HCT116 (cell line): ENCODE data around the gene NUF2. TPM values are rescaled to one million over a fixed set of nuclear protein-coding genes. Genes with fewer than 3 reads are reported as not detected.
"Not testable (repeated sequence)": the region's sequence is repeated elsewhere in the genome, so short reads cannot be mapped to it uniquely, and the experiment has no call there.

Experiments
- ATAC-seq: fragments of 200-7000 bp; cut with Tn5 transposase; 2 replicates; pipeline ENCODE4 v1.9.1; 2020; ENCODE audit warnings: mild to moderate bottlenecking, moderate library complexity
- BruUV-seq: library from RNA; stranded (reverse); fragments of 400-500 nt; replicated peaks from 2 replicates; lab custom pipeline; 2021; lab: Mats Ljungman, UMichigan
- CTCF ChIA-PET: fragments of 300-600 bp; sonication (Branson Sonifier 250); formaldehyde crosslinking; loops from one replicate; lab custom pipeline; 2021; ENCODE audit warnings: antibody characterized with exemption; lab: Charles Lee
- POLR2A ChIA-PET: fragments of 300-600, 350-600 bp; sonication (Branson Sonifier 250); formaldehyde crosslinking; loops from one replicate; lab custom pipeline; 2021; ENCODE audit warnings: antibody characterized with exemption; lab: Charles Lee
- RAD21 ChIA-PET, 2 experiments: fragments of 300-600 bp; sonication (Branson Sonifier 250); formaldehyde crosslinking; loops; one replicate each; lab custom pipeline; 2023; ENCODE audit warnings: low total read pairs in 2 of 2; ENCODE audit not compliant: uncharacterized antibody in 2 of 2, unreplicated experiment in 2 of 2, low non-redundant PET in 1 of 2; lab: Charles Lee
- DNase-seq: peaks from one replicate; pipeline ENCODE4 v3.0.0-alpha.2; 2010; ENCODE audit warnings: low read depth, low spot score
- H2AFZ ChIP-seq: fragments of 200-600 bp; shearing (Covaris generic), sonication (generic); 2 replicates; pipeline ENCODE4 v1.6.1; 2017; ENCODE audit warnings: low read depth, mixed run types, mixed read lengths, antibody characterized with exemption, low read length; ENCODE audit not compliant: poor library complexity, severe bottlenecking
- H3K27ac ChIP-seq: 2 replicates; pipeline ENCODE4 v1.5.1; 2012; ENCODE audit warnings: low read depth, low read length
- H3K27me3 ChIP-seq: fragments of 200-600 bp; sonication (generic); 2 replicates; pipeline ENCODE4 v1.6.1; 2016; ENCODE audit warnings: mixed run types, low read length, mixed read lengths; ENCODE audit not compliant: insufficient read depth
- H3K36me3 ChIP-seq, 2 experiments: fragments of 200-500 bp in 1 of 2; fragments of 200-600 bp in 1 of 2; sonication (Bioruptor generic) in 1 of 2; sonication (generic) in 1 of 2; 2 replicates each; pipeline versions ENCODE4 v1.5.1 to v1.6.1; 2014 to 2016; ENCODE audit warnings: low read length in 2 of 2, inconsistent platforms in 1 of 2, mixed read lengths in 1 of 2, mixed run types in 1 of 2; ENCODE audit not compliant: insufficient read depth in 2 of 2, control insufficient read depth in 1 of 2
- H3K4me1 ChIP-seq, 2 experiments: fragments of 200-600 bp in 1 of 2; sonication (generic) in 1 of 2; 2 replicates each; pipeline versions ENCODE4 v1.5.1 to v1.6.1; 2012 to 2017; ENCODE audit warnings: low read length in 2 of 2, inconsistent platforms in 1 of 2, mild to moderate bottlenecking in 1 of 2, mixed read lengths in 1 of 2, mixed run types in 1 of 2, moderate library complexity in 1 of 2; ENCODE audit not compliant: insufficient read depth in 2 of 2, control insufficient read depth in 1 of 2
- H3K4me2 ChIP-seq: fragments of 200-600 bp; sonication (generic); 2 replicates; pipeline ENCODE4 v1.6.1; 2017; ENCODE audit warnings: mixed run types, low read length, mixed read lengths
- H3K4me3 ChIP-seq, 2 experiments: fragments of 200-600 bp in 1 of 2; sonication (generic) in 1 of 2; replicated peaks in 1 of 2; 2 replicates each; pipeline ENCODE4 v1.5.1; 2011 to 2016; ENCODE audit warnings: low read length in 2 of 2, control low read depth in 1 of 2, low read depth in 1 of 2, mild to moderate bottlenecking in 1 of 2, mixed read lengths in 1 of 2, mixed run types in 1 of 2
- H3K79me2 ChIP-seq: fragments of 200-600 bp; sonication (generic); 2 replicates; pipeline ENCODE4 v1.6.1; 2017; ENCODE audit warnings: mild to moderate bottlenecking, mixed run types, low read length, moderate library complexity, mixed read lengths; ENCODE audit not compliant: insufficient read depth
- H3K9ac ChIP-seq: fragments of 200-600 bp; sonication (generic); 2 replicates; pipeline ENCODE4 v1.6.1; 2016; ENCODE audit warnings: low read length, mixed read lengths
- H3K9me2 ChIP-seq: fragments of 200-600 bp; sonication (generic), shearing (Covaris generic); 2 replicates; pipeline ENCODE4 v1.6.1; 2017; ENCODE audit warnings: mixed run types, mild to moderate bottlenecking, moderate library complexity; ENCODE audit not compliant: insufficient read depth
- H3K9me3 ChIP-seq, 2 experiments: fragments of 200-500 bp in 1 of 2; fragments of 200-600 bp in 1 of 2; sonication (Bioruptor generic) in 1 of 2; sonication (generic) in 1 of 2; 2 replicates each; pipeline ENCODE4 v1.6.1; 2014 to 2017; ENCODE audit warnings: low read length in 2 of 2, mixed read lengths in 2 of 2, inconsistent platforms in 1 of 2, low read depth in 1 of 2, mild to moderate bottlenecking in 1 of 2, mixed run types in 1 of 2, moderate library complexity in 1 of 2; ENCODE audit not compliant: control insufficient read depth in 1 of 2, insufficient read depth in 1 of 2
- H4K20me1 ChIP-seq: fragments of 200-600 bp; sonication (generic), shearing (Covaris generic); 2 replicates; pipeline ENCODE4 v1.6.1; 2017; ENCODE audit warnings: mixed run types, mild to moderate bottlenecking, moderate library complexity; ENCODE audit not compliant: insufficient read depth
- EGR1 ChIP-seq: IDR thresholded peaks from 2 replicates; pipeline ENCODE4 v1.6.1; 2012; ENCODE audit warnings: low read depth
- EZH2 ChIP-seq: fragments of 200-600 bp; sonication (generic); IDR thresholded peaks from 2 replicates; pipeline ENCODE4 v1.6.1; 2017; ENCODE audit warnings: antibody characterized with exemption, mixed run types
- FOSL1 ChIP-seq: IDR thresholded peaks from 2 replicates; pipeline ENCODE4 v1.6.1; 2012; ENCODE audit warnings: low read depth
- POLR2AphosphoS5 ChIP-seq: IDR thresholded peaks from 2 replicates; pipeline ENCODE4 v1.6.1; 2011; ENCODE audit warnings: mild to moderate bottlenecking, low read depth, low read length, moderate library complexity
- REST ChIP-seq: IDR thresholded peaks from 2 replicates; pipeline ENCODE4 v1.6.1; 2012; ENCODE audit warnings: low read depth
- SIN3A ChIP-seq: IDR thresholded peaks from 2 replicates; pipeline ENCODE4 v1.6.1; 2012; ENCODE audit warnings: low read depth
- SP1 ChIP-seq: IDR thresholded peaks from 2 replicates; pipeline ENCODE4 v1.6.1; 2012; ENCODE audit warnings: low read depth
- SRF ChIP-seq: IDR thresholded peaks from 2 replicates; pipeline ENCODE4 v1.6.1; 2012; ENCODE audit warnings: low read depth
- ZFX ChIP-seq: fragments of 450-650 bp; IDR thresholded peaks from 2 replicates; pipeline ENCODE4 v1.6.1; 2017
- ZNF274 ChIP-seq: fragments of 200-500 bp; sonication (Bioruptor generic); IDR thresholded peaks from 2 replicates; pipeline ENCODE4 v1.6.1; 2014; ENCODE audit warnings: mild to moderate bottlenecking, low read depth, low read length, inconsistent platforms
- intact Hi-C: fragments of 100-400 bp; cut with micrococcal nuclease; formaldehyde crosslinking; loops from 2 replicates; pipeline ENCODE4 v1.10.0; 2022
- total RNA-seq: library from RNA; stranded (reverse); gene quantifications from one replicate; pipeline ENCODE4 v1.2.1, GENCODE V29; 2021; ENCODE audit not compliant: unreplicated experiment
- TF ChIP-seq, protein P1 (sequence below): IDR thresholded peaks from 2 replicates; pipeline ENCODE4 v1.6.1; 2012

The NUF2 gene
- total RNA-seq, 1 experiment from 2014 or later = 37.6 TPM

- no peaks in the 10 kb centered on the region for H3K4me1 ChIP-seq
- H3K4me2 ChIP-seq = no peak overlapping the region
- H3K36me3 ChIP-seq = no peaks in the 10 kb centered on the region
- DNase-seq = no peak
- TF ChIP-seq FOSL1 = no peak
- TF ChIP-seq REST = no peak
- no peak for TF ChIP-seq SRF
- TF ChIP-seq ZNF274 = no peak
- TF ChIP-seq SP1 = no peak
- no peak for TF ChIP-seq ZFX
- TF ChIP-seq, protein P1, sequence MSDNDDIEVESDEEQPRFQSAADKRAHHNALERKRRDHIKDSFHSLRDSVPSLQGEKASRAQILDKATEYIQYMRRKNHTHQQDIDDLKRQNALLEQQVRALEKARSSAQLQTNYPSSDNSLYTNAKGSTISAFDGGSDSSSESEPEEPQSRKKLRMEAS = no peak
- TF ChIP-seq EGR1 = no peak
- no peak for TF ChIP-seq EZH2
- TF ChIP-seq POLR2AphosphoS5 = no peak
- no peak for TF ChIP-seq SIN3A
- TF ChIP-seq, all 23 proteins: peak for 0
- H3K27me3 ChIP-seq = no peaks in the 10 kb centered on the region
- ChIA-PET RAD21 (interaction anchor here in 1 of 2 experiments (0.6 kb wide), 1 partner anchor 428 kb away, joined by 4 read pairs; no protein-coding TSS in a partner anchor), POLR2A (no interaction called here), CTCF (no interaction called here)
- no peaks in the 10 kb centered on the region for H3K9me3 ChIP-seq
- no peak overlapping the region for H3K9ac ChIP-seq
- H3K79me2 ChIP-seq = no peaks in the 10 kb centered on the region
- no TSS peak for BruUV-seq
- H3K4me3 ChIP-seq = no peak overlapping the region
- no peak overlapping the region for H3K27ac ChIP-seq
- ATAC-seq = no peak
- H3K9me2 ChIP-seq = no peaks in the 10 kb centered on the region
- no peaks in the 10 kb centered on the region for H4K20me1 ChIP-seq
- no peak overlapping the region for H2AFZ ChIP-seq
- intact Hi-C loops = no loop called here
Measured at GRCh38 chr1:163291461-163291860, 30.3 kb upstream of the NUF2 start.

DNA sequence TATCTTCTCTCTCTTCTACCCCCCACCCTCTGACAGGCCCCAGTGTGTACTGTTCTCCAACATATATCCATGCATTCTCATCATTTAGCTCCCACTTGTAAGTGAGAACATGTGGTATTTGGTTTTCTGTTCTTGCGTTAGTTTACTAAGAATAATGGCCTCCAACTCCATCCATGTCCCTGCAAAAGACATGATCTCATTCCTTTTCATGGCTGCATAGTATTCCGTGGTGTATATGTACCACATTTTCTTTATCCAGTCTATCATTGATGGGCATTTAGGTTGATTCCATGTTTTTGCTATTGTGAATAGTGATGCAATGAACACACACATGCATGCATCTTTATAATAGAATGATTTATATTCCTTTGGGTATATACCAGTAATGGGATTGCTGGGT, 29.6 kb upstream of the NUF2 start:
- H3K9me3 ChIP-seq, BruUV-seq, H3K9ac ChIP-seq, H3K36me3 ChIP-seq, ATAC-seq, POLR2A ChIA-PET, H3K4me3 ChIP-seq, H3K4me1 ChIP-seq, CTCF ChIA-PET, H2AFZ ChIP-seq, RAD21 ChIA-PET, DNase-seq, H3K27ac ChIP-seq, H3K27me3 ChIP-seq, intact Hi-C loops, H3K79me2 ChIP-seq, H3K4me2 ChIP-seq, H4K20me1 ChIP-seq, H3K9me2 ChIP-seq: not testable (repeated sequence)

DNA sequence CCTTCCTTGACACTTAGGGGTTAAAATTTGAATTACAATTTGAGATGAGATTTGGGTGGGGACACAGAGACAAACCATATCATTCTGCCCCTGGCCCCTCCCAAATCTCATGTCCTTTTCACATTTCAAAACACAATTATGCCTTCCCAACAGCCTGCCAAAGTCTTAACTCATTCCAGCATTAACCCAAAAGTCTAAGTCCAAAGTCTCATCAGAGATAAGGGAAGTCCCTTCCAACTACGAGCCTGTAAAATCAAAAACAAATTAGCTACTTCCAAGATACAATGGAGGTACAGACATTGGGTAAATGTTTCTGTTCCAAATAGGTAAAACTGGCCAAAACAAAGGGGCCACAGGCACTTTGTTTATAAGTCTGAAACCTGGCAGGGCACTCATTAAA, 28.3 kb upstream of the NUF2 start:
- H2AFZ ChIP-seq, CTCF ChIA-PET, RAD21 ChIA-PET, H3K4me1 ChIP-seq, H3K36me3 ChIP-seq, BruUV-seq, H3K27me3 ChIP-seq, H3K4me2 ChIP-seq, POLR2A ChIA-PET, DNase-seq, H3K27ac ChIP-seq, H3K79me2 ChIP-seq, H3K9me2 ChIP-seq, intact Hi-C loops, H3K9ac ChIP-seq, H4K20me1 ChIP-seq, H3K4me3 ChIP-seq, H3K9me3 ChIP-seq, ATAC-seq: not testable (repeated sequence)
